ENCODE measurements around the gene SLC27A4. TPM values are rescaled to one million over a fixed set of nuclear protein-coding genes. Genes with fewer than 3 reads are reported as not detected.

The SLC27A4 gene
- total RNA-seq, 1 donor from 2014 or later, result 14.4 TPM

- ChIA-PET POLR2A (interaction anchor here (0.6 to 2.3 kb wide), 15 partner anchors 10 to 1463 kb away, joined by 3 to 17 read pairs (median 6); partner anchors contain the start of genes CERCAM, ENG, GLE1 and GOLGA2), CTCF (interaction anchor here (1.7 to 3.2 kb wide), 2 partner anchors 10 to 48 kb away, joined by 4 to 27 read pairs; no protein-coding TSS in a partner anchor)
- intact Hi-C loops (cut with micrococcal nuclease), result loop anchor here (1.0 to 2.0 kb wide), 7 partner anchors 9 to 181 kb away; partner anchors contain the start of genes CERCAM, COQ4, GLE1 and SLC27A4
- ATAC-seq (ENCODE audit: low read depth) (no peak), DNase-seq (no peak)
- TF ChIP-seq, protein P1, sequence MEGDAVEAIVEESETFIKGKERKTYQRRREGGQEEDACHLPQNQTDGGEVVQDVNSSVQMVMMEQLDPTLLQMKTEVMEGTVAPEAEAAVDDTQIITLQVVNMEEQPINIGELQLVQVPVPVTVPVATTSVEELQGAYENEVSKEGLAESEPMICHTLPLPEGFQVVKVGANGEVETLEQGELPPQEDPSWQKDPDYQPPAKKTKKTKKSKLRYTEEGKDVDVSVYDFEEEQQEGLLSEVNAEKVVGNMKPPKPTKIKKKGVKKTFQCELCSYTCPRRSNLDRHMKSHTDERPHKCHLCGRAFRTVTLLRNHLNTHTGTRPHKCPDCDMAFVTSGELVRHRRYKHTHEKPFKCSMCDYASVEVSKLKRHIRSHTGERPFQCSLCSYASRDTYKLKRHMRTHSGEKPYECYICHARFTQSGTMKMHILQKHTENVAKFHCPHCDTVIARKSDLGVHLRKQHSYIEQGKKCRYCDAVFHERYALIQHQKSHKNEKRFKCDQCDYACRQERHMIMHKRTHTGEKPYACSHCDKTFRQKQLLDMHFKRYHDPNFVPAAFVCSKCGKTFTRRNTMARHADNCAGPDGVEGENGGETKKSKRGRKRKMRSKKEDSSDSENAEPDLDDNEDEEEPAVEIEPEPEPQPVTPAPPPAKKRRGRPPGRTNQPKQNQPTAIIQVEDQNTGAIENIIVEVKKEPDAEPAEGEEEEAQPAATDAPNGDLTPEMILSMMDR (IDR thresholded peaks at IDR 0.05), result no peak
- Mint-ChIP-seq H3K4me1 (peaks cover 31% of the 10 kb centered on the region), H3K4me3 (peak overlapping the region; percentile 97), H3K9me3 (no peaks in the 10 kb centered on the region), H3K27me3 (no peaks in the 10 kb centered on the region), H3K27ac (peak overlapping the region; percentile 94), H3K36me3 (ENCODE audit: low read depth) (peaks cover 29% of the 10 kb centered on the region)
Observed at GRCh38 chr9:128371630-128372117, 31.3 kb downstream of the SLC27A4 start.

DNA sequence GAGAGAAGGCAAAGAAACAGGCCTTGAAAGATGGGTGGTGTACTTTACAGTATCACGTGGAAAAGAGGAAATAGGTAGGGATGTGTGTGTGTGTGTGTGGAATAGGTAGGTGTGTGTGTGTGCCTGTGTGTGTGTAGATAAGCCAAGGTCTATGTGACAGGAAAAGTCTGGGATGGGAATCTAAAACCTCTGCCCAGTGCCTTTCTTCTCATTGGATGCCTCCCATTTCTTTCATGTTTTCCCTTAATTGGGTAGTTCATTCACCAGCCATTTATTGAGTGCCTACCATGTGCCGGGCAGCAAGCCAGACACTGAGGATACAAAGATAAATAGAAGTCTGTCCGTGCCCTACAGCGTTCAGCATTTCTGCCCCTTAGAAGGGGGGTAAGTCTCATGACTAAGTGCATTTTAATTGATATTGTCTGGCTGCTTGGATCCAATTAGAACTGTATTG is 31.9 kb downstream of the SLC27A4 start:
- no peak for ATAC-seq (ENCODE audit: low read depth)
- no peak overlapping the region for H3K27ac Mint-ChIP-seq
- CTCF ChIA-PET, result interaction anchor here (3.2 kb wide), 1 partner anchor 10 kb away, joined by 27 read pairs; no protein-coding TSS in a partner anchor

DNA sequence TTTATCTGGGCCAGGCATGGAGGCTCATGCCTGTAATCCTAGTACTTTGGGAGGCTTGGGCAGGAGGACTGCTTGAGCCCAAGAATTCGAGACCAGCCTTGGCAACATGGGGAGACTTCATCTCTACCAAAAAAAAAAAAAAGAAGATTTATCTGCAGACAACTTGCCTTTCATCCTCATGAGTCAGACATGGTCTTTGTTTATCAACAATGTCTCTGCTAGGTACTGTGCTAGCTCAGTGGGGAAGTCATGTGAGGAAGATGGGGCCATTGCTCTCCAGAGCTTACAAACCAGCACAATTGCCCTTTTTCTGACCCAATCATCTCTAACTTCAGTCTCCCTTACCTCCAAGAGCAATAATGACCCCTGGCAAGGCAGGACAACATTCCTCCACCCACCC is 32.5 kb downstream of the SLC27A4 start:
- Mint-ChIP-seq H3K27me3 (no peaks in the 10 kb centered on the region), H3K4me3 (peak overlapping the region; percentile 97), H3K9me3 (no peaks in the 10 kb centered on the region), H3K36me3 (ENCODE audit: low read depth) (peaks cover 34% of the 10 kb centered on the region), H3K4me1 (peaks cover 31% of the 10 kb centered on the region), H3K27ac (no peak overlapping the region)
- TF ChIP-seq, protein P1 (IDR thresholded peaks at IDR 0.05), result no peak
- no peak for ATAC-seq (ENCODE audit: low read depth)
- ChIA-PET POLR2A (interaction anchor here (0.7 kb wide), 1 partner anchor 115 kb away, joined by 3 read pairs; no protein-coding TSS in a partner anchor), CTCF (interaction anchor here (3.2 kb wide), 1 partner anchor 11 kb away, joined by 27 read pairs; no protein-coding TSS in a partner anchor)
- no peak for DNase-seq
- intact Hi-C loops (cut with micrococcal nuclease), result no loop called here

More for the DNA sequence above, 31.9 kb downstream of the SLC27A4 start:
- POLR2A ChIA-PET, result interaction anchor here (0.7 to 2.3 kb wide), 5 partner anchors 48 to 1205 kb away, joined by 3 to 10 read pairs (median 8); partner anchors contain the start of genes CERCAM, GLE1 and SPTAN1
- Mint-ChIP-seq H3K4me1 (peaks cover 31% of the 10 kb centered on the region), H3K4me3 (peak overlapping the region; percentile 97), H3K36me3 (ENCODE audit: low read depth) (peaks cover 33% of the 10 kb centered on the region), H3K9me3 (no peaks in the 10 kb centered on the region), H3K27me3 (no peaks in the 10 kb centered on the region)
- TF ChIP-seq, protein P1 (IDR thresholded peaks at IDR 0.05), result no peak
- intact Hi-C loops (cut with micrococcal nuclease), result no loop called here
- DNase-seq, result no peak

DNA sequence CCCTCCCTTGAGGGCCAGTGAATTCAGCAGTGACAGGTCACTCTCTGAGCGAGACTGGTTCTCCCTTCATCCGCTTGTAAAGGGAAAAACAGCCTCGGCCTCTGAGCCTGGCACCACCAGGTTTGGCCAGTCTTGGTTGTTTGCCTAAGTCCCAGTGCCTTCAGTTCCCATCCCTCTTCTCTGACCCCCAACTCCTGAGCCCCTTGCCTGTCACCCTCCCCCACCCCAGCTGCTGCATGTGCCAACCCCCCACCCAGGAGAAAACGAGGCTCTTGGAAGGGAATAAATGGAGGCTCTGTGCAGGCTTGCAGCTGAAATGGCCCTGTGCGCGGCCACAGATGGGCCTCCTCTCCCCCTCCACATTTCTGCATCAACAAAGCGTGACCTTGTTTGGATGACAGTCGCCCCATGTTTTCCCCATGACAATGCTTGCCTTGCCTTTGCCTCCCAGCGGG is 33.9 kb downstream of the SLC27A4 start:
- Mint-ChIP-seq H3K27me3 (no peaks in the 10 kb centered on the region), H3K27ac (no peak overlapping the region), H3K9me3 (no peaks in the 10 kb centered on the region), H3K36me3 (ENCODE audit: low read depth) (peaks cover 41% of the 10 kb centered on the region), H3K4me3 (no peak overlapping the region), H3K4me1 (peaks cover 31% of the 10 kb centered on the region)
- TF ChIP-seq, protein P1 (IDR thresholded peaks at IDR 0.05), result no peak
- intact Hi-C loops (cut with micrococcal nuclease), result no loop called here
- POLR2A ChIA-PET, result no interaction called here
- ATAC-seq (ENCODE audit: low read depth) (no peak), DNase-seq (no peak)
- CTCF ChIA-PET, result no interaction called here

- ChIA-PET POLR2A (interaction anchor here (0.6 kb wide), 2 partner anchors 80 to 932 kb away, joined by 3 read pairs; partner anchors contain the start of gene ODF2), CTCF (interaction anchor here (1.9 kb wide), 1 partner anchor 13 kb away, joined by 5 read pairs; no protein-coding TSS in a partner anchor)
- intact Hi-C loops (cut with micrococcal nuclease), result no loop called here
- Mint-ChIP-seq H3K9me3 (no peaks in the 10 kb centered on the region), H3K27ac (no peak overlapping the region), H3K36me3 (ENCODE audit: low read depth) (peaks cover 49% of the 10 kb centered on the region), H3K27me3 (no peaks in the 10 kb centered on the region), H3K4me1 (peaks cover 23% of the 10 kb centered on the region), H3K4me3 (no peak overlapping the region)
- TF ChIP-seq, protein P1 (IDR thresholded peaks at IDR 0.05), result no peak
- ATAC-seq (ENCODE audit: low read depth), result no peak
- DNase-seq, result no peak
Observed at GRCh38 chr9:128375865-128376264, 35.5 kb downstream of the SLC27A4 start.
